GM18858 (cell line): Measurements from ENCODE around the gene EFCAB8.
"Not testable (repeated sequence)": the region's sequence is repeated elsewhere in the genome, so short reads cannot be mapped to it uniquely, and the experiment has no call there.

Experiments
- ATAC-seq: cut with Tn5 transposase; IDR thresholded peaks from one replicate; pipeline ENCODE4 v1.9.1; 2021; ENCODE audit not compliant: unreplicated experiment

Gene EFCAB8

DNA sequence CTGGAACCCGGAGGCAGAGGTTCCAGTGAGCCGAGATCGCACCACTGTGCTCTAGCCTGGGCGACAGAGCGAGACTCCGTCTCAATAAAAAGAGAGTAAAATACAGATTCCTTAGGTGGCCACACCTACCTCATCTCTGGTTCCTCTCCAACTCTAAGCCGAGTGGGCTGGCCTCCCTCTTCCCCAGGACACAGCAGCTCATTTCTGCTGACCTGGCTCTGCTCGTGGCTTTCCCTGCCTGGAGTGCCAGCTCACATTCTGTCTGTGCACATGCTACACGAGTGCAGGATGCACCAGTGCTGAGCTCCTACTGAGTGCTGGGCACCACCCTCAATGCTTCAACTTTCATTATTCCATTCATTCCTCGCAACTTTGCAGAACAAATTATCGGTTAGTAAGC lies 28.8 kb downstream of the EFCAB8 start:
- no peak for ATAC-seq

DNA sequence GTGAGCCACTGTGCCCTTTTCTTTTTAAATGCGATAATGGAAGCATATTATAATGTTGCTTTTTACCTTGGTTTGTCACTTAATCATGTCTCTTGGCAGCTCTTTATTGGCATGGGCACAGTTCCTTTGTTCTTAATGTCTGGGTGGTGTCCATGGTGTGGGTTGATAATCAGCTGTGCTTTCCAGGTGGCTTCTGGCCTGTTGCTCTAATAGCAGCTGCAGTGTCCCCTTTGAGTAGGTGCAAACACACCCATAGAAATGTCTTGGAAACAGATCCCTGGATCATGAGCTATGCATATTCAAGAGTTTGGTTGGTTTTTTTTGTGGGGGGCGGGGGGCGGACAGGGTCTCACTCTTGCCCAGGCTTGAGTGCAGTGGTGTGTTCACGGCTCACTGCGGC lies 29.9 kb downstream of the EFCAB8 start:
- ATAC-seq, result no peak

DNA sequence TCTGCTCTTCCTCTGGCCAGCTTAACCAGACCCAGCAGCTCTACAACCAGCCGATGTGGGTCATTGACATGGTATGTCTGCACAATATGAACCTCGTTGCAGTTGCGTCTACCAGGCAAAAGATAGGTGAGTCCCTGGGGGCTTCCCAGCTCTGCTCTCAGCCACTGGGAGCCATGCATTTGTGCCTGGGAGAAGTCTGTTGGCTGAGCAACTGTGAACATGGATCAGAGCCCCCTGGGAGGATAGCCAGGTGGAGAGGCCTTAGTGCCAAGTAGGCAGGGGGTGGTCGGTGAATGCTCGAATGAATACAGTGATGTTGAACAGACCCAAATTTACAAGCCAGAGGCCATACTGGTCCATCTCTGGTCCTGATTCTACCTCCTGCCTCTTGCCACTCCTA lies 30.6 kb downstream of the EFCAB8 start:
- ATAC-seq, result no peak

DNA sequence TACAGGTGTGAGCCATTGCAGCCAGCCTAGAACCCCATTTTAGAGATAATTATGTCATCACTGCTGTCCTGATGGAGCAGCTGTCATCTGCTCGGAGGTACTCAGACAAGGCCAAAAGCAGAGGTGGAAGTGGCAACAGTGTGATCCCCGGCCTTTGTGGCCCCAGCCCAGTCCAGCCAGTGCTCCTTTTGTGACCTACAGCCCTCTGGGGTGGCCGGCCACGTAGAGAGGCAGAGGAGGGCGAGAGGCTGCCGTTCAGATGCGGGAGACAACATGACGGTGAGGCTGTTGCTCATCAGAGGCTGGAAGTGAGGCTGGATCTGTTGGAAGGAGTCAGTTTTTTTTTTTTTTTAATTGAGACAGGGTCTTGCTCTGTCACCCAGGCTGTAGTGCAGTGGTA lies 32.8 kb downstream of the EFCAB8 start:
- ATAC-seq, result no peak

DNA sequence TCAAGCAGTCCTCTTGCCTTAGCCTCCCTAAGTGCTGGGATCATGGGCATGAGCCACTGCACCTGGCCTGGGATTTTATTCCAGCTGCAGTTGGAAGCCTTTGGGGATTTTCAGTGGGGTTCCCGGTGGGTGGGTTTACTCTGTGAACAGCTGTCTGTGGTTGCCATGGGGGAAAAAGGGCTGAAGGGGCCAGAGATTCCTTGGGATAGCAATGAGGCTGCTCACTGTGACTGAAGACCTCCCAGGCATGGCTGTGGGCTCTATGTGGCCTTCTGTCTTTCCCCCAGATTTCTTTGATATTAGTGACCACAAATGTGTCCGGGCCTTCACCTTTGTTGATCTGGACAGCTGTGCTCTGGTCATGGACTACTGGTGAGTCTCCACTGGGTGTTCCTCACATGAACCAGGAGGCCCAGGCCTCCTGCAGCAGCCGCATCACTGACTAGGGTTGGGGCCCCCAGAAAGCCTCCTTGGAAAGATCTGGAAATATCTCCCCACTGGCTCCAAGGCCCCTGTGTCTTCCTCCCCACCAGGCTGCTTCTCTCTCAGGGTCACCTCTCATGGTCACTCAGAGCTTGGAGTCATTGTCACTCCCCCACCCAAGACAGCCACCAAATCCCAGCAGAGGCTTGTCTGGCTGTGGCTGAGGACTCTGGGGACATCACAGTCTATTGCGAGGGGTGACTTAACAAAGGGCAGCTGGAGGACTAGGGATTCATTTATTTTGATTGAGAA lies 33.4 kb downstream of the EFCAB8 start:
- no peak for ATAC-seq

DNA sequence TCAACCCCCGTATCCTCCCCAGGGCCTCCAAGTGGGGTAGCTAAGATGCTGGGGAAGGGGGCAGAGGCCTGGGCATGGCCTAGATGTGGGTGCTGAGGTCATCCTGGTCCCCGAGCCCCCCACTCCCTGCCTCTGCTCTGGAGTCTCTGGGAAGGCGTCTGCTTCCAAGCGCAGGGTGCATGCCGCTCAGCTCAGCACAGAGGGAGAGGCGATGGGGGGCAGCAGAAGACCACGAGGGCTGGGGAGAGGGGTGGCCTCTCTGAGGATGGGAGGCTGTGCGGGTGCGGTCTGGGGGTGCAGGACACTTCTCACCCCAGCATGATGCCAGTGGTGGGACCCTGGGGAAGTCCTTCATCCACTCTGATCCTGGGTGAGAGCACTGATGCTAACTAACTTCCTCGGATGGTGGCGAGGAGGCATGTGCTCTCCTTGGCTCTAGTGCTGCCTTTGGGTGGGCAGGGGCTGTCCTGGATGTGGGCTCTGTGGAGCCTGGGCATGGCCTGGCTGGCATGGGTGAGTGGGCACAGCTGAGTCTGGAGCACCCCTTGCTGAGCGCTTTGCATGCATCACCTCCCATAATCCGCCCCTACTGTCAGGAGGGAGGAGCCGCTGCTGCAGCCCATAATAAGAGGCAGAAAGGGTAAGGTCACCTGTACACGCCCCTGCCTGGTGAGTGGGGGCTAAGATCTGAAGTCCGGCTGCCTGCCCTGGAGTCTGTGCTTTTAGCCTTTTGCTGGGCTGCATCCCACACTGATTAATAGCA lies 34.7 kb downstream of the EFCAB8 start:
- no peak for ATAC-seq

DNA sequence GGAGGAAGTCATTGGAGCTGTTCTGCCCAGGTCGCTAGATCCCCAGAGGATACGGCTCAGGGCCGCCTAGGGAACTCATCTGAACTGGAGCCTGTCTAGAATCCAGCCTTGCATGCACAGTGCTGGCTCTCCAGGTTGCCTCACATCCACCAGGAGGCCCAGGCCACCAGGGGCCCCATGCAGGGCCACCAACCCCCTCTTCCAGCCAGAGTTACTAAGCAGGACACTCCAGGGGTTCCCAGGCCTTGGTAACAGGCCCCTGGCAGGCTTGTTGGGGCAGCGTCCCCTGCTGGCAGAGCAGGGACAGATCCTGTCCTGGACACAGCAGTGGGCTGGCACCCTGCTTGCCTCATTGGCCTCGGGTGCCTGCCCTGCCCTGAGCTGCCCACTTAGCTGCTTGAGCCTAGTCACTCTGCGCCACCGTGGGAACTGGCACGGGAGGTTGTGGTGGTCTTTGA lies 35.3 kb downstream of the EFCAB8 start:
- no peak for ATAC-seq

DNA sequence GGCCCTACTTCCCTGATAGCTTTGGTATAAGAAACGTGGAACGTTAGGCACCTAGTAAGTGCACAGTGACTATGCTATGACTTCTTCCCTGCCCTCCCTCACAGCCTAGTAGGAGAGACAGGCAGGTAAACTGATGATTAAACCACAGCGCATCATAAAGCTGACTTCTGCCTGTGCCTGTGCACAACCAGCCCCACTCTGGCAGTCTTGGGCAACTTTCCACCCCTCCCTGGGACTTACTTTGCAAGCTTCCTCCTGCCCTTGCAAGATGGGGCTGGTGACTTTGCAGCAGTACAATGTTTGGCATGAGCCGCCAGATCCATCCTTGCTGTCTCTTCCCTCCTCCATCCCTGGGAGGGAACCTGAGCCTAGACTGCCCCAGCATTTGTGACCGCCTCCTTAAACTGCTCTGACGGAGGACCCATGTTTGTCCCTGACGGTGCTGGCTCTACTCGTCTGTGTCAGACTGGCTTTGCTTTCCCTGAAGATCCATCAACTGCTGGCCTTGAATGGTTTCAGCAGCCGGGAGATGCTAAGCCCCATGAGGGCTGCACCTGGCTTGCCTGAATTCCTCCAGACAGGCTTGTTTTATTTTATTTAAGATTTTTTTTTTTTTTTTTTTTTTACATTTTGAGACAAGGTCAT lies 36.1 kb downstream of the EFCAB8 start:
- no peak for ATAC-seq

DNA sequence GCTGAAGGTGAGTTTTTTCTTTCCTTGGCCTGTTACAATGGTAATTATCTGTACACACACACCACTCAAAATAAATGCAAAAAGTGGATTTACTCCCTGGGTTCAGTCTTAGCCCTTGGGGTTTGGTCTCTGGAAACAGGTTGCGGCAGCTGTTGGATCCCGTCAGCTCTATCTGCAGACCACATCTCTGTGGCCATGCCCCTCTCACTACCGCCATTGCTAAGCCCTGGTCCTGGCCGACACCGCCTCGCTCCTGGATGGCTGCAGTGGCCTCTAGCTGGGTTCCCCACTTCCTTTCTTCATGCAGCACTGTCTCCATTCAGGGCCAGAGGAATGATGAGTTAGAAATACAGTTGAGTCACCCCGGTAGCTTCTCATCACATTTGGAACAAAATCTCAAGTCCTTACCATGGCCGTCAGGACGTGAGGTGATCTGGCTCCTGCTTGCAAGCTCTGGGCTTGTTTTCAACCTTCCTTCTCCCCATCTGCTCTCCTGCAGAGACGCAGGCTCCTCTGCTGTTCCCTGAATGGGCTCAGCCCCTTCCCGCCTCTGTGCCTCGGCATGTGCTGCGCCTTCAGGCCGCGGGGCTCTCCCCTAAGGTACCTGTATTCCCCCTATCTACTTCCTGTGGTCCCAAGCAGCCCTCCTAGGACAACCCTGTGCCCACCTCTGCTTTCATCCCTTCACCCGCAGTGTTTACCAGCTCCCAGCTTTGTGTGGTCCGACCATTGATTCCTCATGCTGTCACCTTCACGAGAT lies 38.0 kb downstream of the EFCAB8 start:
- ATAC-seq, result no peak

DNA sequence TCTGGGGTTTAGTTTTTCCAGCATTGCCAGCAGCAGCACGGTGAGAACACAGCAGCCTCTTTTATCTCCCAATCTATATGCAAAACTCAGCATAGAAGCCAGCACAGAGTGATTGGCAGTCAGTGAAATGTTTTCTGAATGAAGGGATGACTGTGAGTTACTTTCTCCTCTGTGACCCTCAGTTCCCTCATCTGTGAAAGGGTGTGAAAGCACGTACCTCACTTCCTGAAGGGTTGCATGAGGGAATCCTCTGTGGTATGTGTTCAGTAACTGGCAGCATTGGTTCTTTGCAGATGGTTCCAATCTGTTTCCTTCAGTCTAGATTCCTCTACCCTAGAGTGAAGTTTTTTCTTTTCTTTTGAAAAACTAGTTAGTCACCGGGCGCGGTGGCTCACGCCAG lies 40.0 kb downstream of the EFCAB8 start:
- ATAC-seq, result no peak

DNA sequence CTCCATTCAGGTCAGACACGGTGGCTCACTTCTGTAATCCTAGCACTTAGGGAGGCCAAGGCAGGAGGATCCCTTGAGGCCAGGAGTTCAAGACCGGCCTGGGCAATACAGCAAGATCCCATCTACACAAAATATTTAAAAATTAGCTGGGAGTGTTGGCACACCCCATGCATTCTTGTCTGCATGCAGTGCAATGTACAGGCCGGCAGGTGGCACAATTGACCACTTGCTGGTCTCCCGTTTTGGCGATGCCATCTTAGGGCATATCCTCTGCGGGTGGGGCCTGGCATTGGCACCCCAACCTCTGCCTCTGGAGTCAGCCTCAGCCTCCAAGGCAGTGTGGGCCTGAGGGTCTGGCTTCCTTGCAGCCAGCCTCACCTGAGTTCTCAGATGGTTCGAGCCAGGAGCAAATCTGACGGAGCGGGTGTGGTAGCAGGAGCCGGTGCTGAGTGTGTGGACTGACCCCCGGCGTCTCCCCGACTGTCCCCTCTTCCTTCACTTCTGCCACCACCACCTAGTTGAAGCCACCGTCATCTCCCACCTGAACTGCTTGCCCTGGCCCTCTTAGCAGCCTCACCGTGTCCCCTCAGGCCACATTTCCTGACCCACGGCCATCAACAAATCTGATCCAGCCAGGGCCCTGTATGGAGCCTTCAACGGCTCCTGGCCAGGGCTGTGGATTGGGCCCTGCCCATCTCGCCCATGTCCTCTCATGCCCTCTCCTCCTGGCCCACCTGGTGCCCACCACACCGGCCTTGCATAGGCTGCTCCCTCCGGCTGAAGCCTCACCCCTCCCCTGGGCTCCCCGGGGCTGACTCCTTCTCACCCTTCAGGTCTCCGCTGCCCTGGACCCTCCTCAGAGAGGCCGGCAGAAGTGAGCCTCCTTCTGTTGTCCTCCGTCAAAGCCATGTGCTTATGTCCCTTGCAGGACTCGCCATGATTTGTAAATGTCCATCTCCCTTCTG lies 44.0 kb downstream of the EFCAB8 start:
- ATAC-seq, result no peak

DNA sequence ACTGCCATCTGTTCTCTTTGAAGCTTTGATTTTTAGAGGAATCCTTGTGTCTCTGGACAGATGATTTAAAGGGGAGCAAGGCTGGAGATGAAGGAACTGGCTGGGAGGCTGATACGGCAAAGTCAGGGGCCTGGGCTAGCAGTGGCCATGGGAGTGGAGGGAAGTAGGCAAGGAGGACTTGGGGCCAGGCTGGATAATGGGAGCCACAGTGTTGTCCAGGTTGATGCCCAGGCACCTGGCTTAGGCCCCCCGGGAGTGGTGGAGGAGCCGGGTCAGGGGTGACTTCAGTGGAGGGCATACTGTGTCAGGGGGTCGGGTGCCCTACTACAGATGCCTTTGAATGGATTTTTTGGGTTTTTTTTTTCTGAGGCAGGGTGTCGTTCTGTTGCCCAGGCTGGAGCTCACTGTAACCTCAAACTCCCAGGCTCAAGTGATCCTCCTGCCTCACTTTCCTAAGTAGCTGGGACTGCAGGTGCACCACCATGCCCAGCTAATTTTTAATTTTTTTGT lies 45.0 kb downstream of the EFCAB8 start:
- no peak for ATAC-seq

DNA sequence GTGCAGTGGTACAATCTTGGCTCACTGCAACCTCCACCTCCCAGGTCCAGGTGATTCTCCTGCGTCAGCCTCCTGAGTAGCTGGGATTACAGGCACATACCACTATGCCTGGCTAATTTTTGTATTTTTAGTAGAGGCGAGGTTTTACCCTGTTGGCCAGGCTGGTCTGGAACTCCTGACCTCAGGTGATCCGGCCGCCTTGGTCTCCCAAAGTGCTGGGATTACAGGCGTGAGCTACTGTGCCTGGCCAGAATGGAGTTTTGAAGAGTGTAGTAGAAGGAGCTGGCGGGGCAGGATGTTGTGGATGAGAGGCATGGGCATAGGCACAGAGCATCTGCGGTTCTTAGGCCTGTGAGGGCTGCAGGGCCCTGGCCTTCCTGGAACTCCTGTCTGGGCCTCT lies 46.0 kb downstream of the EFCAB8 start:
- not testable (repeated sequence) for ATAC-seq

DNA sequence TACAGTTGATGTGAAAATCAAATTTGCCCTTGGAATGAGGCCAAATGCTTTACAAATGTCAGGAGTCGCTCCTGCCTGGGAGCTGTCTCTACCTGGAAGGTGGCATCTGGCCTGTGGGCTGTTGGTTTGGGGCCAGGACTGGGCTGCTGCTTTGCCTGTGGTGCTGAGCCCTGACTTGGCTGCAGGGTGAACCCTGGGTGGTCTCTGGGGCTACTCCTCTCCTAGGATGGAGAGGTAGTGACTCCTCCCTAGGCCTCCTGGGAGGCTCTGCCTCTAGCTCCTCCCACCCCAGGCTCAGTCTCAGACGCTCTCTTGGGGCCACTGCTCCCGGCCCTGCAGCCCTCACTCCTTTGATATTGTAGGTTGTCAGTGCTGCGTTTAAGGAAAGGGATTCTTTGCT lies 47.5 kb downstream of the EFCAB8 start:
- no peak for ATAC-seq

DNA sequence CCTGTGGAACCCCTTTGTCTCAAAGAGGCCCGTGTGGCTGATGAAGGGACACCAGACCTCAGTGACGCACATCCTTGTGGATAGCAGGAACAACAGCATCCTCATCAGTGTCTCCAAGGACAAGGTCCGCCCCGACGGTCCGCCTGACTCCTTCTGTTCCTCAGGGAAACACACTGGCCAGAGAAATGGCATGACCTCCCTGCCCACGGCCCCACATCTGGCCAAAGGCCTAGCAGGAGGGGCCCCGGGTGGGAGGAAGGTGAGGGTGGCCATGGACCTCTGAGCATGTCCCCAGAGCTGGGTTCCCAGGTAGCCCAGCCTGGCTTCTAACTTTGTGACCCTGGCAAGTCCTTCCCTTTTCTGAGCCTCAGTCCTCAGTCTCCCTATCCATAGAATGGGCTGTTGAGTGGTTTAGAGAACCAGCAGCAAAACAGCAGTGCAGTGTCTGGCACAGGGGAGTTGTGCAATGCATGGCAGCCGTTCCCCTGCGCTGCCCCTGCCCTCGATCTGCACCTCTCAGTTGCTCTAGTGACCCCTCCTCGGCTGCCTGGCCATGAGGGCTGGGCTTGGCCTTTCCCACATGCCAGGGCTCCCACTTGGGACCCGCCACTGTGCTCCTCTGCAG lies 48.3 kb downstream of the EFCAB8 start:
- no peak for ATAC-seq

DNA sequence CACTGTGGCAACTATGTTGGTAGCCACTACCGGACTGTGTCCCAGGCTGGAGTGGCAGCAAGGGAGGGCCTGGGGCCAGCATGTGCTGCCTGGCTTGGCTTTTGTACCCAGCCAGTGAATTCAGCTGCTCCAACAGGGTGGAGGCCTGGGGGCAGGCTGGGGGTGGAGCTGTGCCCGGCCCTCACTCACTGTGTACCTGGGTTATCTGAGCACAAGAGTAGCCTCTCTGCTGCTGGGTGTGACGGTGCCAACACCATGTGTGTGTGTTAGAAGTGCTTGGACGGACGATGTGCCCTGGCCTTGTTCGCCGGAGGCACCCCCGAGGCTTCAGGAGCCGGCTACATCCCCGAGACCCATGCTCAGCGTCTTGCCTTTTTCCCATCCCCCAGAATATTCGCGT lies 49.2 kb downstream of the EFCAB8 start:
- ATAC-seq, result no peak

DNA sequence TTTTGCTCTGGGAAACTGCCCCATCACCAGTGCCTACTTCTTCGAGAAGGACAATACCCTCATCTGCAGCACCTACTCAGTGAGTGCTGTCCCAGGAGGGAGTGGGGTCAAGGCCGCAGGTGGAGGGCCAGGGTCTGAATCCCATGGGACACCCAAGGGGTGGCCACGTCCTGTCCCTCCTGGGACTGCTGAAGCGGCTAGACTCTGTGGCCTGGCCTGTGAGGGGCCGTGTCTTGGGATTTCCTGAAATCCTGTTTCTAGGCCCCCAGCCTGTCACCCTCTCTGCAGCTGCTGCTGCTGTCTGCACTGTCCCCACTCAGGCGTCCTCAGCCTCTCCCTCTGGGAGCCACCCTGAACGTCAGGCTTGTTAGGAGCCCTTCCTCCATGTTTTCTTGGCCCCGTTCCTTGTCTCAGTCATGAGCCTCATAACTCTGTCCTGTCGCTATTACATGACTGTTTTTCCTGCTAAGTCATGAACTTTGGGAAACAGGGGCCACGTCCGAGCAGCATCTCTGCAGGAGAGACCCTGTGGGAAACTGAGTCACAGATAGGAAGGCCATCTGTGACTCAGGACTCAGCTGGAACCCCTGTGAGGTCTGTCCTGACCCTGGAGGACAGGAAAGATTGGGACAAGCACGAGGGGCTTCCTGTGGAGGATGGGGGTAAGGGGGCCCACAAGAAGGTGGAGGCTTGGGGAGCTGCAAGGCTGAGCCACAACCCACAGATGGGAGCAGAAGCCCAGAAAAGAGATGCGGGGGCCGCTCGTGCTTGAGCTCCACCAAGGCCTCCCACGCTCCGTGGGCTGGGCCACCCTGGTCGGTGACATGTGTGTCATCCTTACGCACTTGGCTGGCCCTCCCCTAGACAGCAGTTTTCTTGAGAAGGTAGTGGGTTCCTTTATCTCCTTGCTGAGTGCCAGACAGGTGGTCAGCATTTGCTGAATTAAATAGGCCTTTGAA lies 49.9 kb downstream of the EFCAB8 start:
- no peak for ATAC-seq

DNA sequence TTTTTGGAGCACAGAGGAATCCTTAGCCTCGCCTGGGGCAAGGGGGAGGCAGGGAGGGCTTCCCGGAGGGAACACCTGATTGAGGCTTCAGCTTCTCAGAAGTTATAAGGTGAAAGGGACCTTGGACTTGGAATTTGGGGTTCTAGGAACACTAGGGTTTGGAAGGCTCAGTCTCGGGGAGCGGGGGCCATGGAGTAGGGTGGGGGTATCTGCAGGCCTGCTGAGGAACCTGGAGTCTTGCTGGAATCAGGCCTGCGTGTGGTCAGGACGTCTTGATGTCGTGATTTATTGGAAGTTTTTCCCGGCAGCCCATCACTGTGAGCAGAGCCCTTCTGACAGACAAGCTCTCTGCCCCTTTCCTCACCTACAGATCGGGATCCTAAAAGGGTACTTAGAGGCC lies 50.7 kb downstream of the EFCAB8 start:
- ATAC-seq, result no peak
